Muscle of leg (tissue), 11 donors: ENCODE results near the gene PTRH1. TPM values are rescaled to one million over a fixed set of nuclear protein-coding genes. Genes with fewer than 3 reads are reported as not detected.
A peak's percentile ranks its signal among the peaks of the same experiment; 100 is the strongest.

ENCODE experiments used
- DNase-seq: peaks from one replicate; pipeline ENCODE4 v3.0.0; 2013
- H3K27ac ChIP-seq: one replicate; pipeline ENCODE4 v1.5.1; 2013; ENCODE audit warnings: mild to moderate bottlenecking, low read length, control low read depth
- H3K27me3 ChIP-seq: one replicate; pipeline ENCODE4 v1.6.1; 2013; ENCODE audit warnings: low read length; ENCODE audit not compliant: control insufficient read depth, insufficient read depth
- H3K36me3 ChIP-seq: one replicate; pipeline ENCODE4 v1.6.1; 2013; ENCODE audit warnings: low read length; ENCODE audit not compliant: control insufficient read depth, insufficient read depth
- H3K4me1 ChIP-seq: one replicate; pipeline ENCODE4 v1.6.1; 2013; ENCODE audit warnings: low read length; ENCODE audit not compliant: control insufficient read depth, insufficient read depth
- H3K4me3 ChIP-seq: one replicate; pipeline ENCODE4 v1.5.1; 2013; ENCODE audit warnings: low read length, control low read depth
- H3K9me3 ChIP-seq: replicated peaks from 2 replicates; pipeline ENCODE4 v1.6.1; 2013; ENCODE audit warnings: low read depth, low read length; ENCODE audit not compliant: control insufficient read depth
- WGBS: methylation state at CpG from one replicate; pipeline ENCODE4 v1.1.5; 2013; ENCODE audit warnings: missing lambda C conversion rate; ENCODE audit not compliant: insufficient coverage; 5-methylcytosine and 5-hydroxymethylcytosine counted together
- polyA plus RNA-seq, 8 donors: library from polyadenylated mRNA; unstranded; fragments of 120-200 nt; gene quantifications; one replicate each; pipeline versions ENCODE4 v1.2.1 to v1.2.3, GENCODE V29; 2013; ENCODE audit warnings: inconsistent platforms in 1 of 8, low replicate concordance in 1 of 8; ENCODE audit not compliant: insufficient read length in 8 of 8, insufficient read depth in 1 of 8
- total RNA-seq: library from RNA; stranded (reverse); fragments of 120-200 nt; gene quantifications from one replicate; pipeline ENCODE4 v1.2.4, GENCODE V29; 2013

The PTRH1 gene
- total and polyA plus RNA-seq, 9 donors, result 7.5 to 11.1 (median 9.4) TPM

DNA sequence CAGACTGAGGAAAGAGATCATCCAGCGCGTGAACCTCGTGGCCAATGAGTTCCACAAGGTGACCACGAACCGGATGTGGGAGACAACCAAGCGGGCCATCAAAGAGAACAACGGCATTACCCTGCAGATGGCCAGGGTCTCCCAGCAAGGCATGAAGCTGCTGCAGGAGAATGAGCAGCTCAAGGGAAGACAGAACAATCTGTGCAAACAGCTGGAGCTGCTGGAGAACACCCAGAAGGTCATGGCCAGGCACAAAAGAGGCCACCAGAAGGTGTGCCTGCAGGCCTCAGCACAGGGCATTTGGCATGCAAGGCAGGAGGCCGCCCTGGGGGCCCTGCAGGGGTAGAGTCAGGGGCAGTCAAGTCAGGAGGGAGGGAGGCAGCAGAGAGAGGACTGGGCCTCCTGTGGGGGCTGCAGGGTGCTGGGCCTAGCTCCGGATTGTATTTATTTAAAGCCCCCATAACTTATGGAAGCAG lies 4.2 kb downstream of the PTRH1 start:
- no peak for DNase-seq
- no peaks in the 10 kb centered on the region for H3K27me3 ChIP-seq
- no peak overlapping the region for H3K27ac ChIP-seq
- H3K4me3 ChIP-seq, result no peak overlapping the region
- 52% methylated on average over 8 of the region's 9 CpGs for WGBS
- H3K9me3 ChIP-seq, result no peaks in the 10 kb centered on the region
- peaks cover 7% of the 10 kb centered on the region for H3K36me3 ChIP-seq
- H3K4me1 ChIP-seq, result peaks cover 40% of the 10 kb centered on the region

DNA sequence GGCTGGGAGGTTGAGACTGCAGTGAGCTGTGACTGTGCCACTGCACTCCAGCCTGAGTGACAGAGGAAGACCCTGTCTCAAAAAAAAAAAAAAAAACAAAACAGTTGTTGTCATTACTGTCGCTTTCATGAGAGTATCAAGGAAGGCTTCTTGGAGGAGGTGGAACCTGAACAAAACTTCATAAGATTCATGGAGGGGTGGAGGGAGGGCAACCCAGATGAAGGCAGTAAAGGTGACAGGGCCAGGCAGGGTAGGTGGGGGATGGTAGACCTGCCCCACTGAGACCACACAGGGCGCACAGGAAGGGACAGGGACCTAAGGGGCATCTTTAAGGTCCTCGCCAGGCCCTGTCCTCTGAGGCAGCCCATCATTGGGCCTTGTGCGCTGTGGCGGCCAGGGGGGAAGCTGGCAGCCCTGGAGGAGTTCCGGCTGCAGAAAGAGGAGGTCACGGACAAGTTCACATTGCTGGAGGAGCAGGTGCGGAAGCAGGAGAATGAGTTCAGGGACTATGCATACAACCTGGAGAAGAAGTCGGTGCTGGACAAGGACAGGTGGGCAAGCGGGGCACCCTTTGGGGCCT lies 5.2 kb downstream of the PTRH1 start:
- Histone ChIP-seq H3K4me1 (peaks cover 43% of the 10 kb centered on the region), H3K9me3 (no peaks in the 10 kb centered on the region), H3K27me3 (no peaks in the 10 kb centered on the region), H3K36me3 (peaks cover 7% of the 10 kb centered on the region), H3K27ac (no peak overlapping the region), H3K4me3 (no peak overlapping the region)
- no peak for DNase-seq
- WGBS, result 84% methylated on average over 10 of the region's 10 CpGs

- Histone ChIP-seq H3K36me3 (peaks cover 7% of the 10 kb centered on the region), H3K27ac (no peak overlapping the region), H3K4me3 (no peak overlapping the region), H3K27me3 (no peaks in the 10 kb centered on the region), H3K4me1 (peaks cover 39% of the 10 kb centered on the region), H3K9me3 (no peaks in the 10 kb centered on the region)
- WGBS, result 86% methylated on average over 8 of the region's 8 CpGs
- no peak for DNase-seq
These were observed 6.4 kb downstream of the PTRH1 start for GRCh38 chr9:127708952-127709587.

- WGBS, result 55% methylated on average over 5 of the region's 5 CpGs
- Histone ChIP-seq H3K27ac (no peak overlapping the region), H3K9me3 (no peaks in the 10 kb centered on the region), H3K4me1 (peaks cover 38% of the 10 kb centered on the region), H3K4me3 (no peak overlapping the region), H3K36me3 (peaks cover 4% of the 10 kb centered on the region), H3K27me3 (no peaks in the 10 kb centered on the region)
- DNase-seq, result no peak
These were observed 7.7 kb downstream of the PTRH1 start for GRCh38 chr9:127707766-127708165.

GRCh38 chr9:127706836-127707241 lies 8.6 kb downstream of the PTRH1 start, which contains the start of gene CFAP157:
CFAP157 (plus strand) TSS chr9:127706988; CDS start chr9:127707032, 44 bp downstream.
- no peaks in the 10 kb centered on the region for H3K27me3 ChIP-seq
- no peak within 1 kb of the TSS for H3K27ac ChIP-seq
- 52% methylated on average over 10 of the region's 11 CpGs for WGBS
- no peak for DNase-seq
- no peaks in the 10 kb centered on the region for H3K9me3 ChIP-seq
- peaks cover 2% of the 10 kb centered on the region for H3K36me3 ChIP-seq
- H3K4me1 ChIP-seq, result peaks cover 31% of the 10 kb centered on the region
- H3K4me3 ChIP-seq, result no peak within 1 kb of the TSS

DNA sequence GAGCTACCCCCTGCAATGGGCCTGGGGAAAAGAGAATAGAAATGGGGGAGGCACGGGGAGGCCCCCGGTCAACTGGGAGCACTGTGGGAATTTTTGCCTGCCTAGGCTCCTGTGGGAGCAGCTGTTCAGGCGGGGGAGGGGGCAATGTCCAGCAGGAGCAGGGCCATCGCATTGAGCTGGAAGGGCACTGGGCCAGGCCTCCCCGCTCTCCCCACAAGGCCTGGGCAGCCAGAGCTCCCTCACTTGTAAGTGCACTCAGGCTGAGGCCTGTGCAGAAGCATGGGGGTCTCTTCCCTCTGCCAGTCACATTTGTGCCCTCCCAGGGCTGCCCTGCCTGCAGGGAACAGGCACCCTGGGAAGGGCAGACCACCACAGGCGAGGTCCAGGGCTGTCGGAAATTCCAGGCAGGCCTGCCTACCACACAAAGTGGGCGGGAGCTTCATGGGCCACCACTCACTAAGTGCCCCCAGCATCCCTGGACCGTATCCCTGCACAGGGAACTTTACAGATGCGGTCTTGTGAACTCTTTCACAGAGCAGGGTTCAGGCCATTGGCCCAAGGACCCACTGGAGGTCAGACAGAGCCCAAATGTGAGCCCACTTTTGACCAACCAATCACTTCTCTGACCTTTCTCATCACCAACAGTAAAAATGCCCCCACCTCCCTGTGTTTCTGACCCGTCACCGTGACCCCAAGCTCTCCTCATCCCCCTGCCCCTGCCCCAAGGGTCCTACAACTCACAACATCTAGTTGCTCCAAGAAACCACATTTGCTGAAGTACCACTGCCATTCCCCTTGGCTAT lies 9.7 kb downstream of the PTRH1 start:
- no peak for DNase-seq
- H3K9me3 ChIP-seq, result no peaks in the 10 kb centered on the region
- no peaks in the 10 kb centered on the region for H3K27me3 ChIP-seq
- no peak overlapping the region for H3K4me3 ChIP-seq
- no peak overlapping the region for H3K27ac ChIP-seq
- no peaks in the 10 kb centered on the region for H3K36me3 ChIP-seq
- peaks cover 21% of the 10 kb centered on the region for H3K4me1 ChIP-seq
- 68% methylated on average over 11 of the region's 12 CpGs for WGBS

- no peaks in the 10 kb centered on the region for H3K9me3 ChIP-seq
- no peak for DNase-seq
- no peak overlapping the region for H3K27ac ChIP-seq
- peaks cover 36% of the 10 kb centered on the region for H3K4me1 ChIP-seq
- no peaks in the 10 kb centered on the region for H3K27me3 ChIP-seq
- H3K4me3 ChIP-seq, result no peak overlapping the region
- H3K36me3 ChIP-seq, result no peaks in the 10 kb centered on the region
- WGBS, result 82% methylated on average over 4 of the region's 9 CpGs
These were observed 12.0 kb downstream of the PTRH1 start for GRCh38 chr9:127703289-127703946.

GRCh38 chr9:127700594-127701255 lies 14.7 kb downstream of the PTRH1 start:
- Histone ChIP-seq H3K4me3 (no peak overlapping the region), H3K27me3 (no peaks in the 10 kb centered on the region), H3K4me1 (peaks cover 29% of the 10 kb centered on the region), H3K36me3 (no peaks in the 10 kb centered on the region), H3K9me3 (no peaks in the 10 kb centered on the region), H3K27ac (peak overlapping the region; percentile 69)
- WGBS, result 63% methylated on average over 3 of the region's 5 CpGs
- DNase-seq, result no peak

DNA sequence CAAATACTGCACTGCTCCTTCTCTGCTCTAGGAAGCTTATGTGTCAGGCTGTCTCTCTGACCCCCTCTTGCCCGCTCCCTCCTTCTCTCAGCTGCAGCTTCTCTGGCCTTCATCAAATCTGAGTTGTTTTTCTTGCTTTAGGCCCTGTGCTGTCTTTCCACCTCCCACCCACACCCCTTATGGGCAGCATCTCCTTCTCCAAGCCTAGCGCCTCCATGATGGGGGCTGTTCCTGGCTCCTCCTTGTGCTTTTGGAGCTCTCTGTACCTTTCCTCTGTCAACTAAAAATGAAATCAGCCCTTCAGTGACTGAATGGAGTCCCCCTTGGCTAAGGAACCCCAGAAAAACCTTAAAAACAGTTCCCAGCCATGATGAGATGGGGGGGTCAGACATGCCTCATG lies 15.3 kb downstream of the PTRH1 start:
- WGBS, result 85% methylated on average over 2 of the region's 2 CpGs

More for the DNA sequence above, 15.3 kb downstream of the PTRH1 start:
- Histone ChIP-seq H3K36me3 (no peaks in the 10 kb centered on the region), H3K4me1 (peaks cover 27% of the 10 kb centered on the region), H3K27ac (peak overlapping the region; percentile 69), H3K4me3 (no peak overlapping the region), H3K27me3 (no peaks in the 10 kb centered on the region), H3K9me3 (no peaks in the 10 kb centered on the region)
- no peak for DNase-seq
